H1 (cell line): ENCODE results near the gene ACE. TPM values are rescaled to one million over a fixed set of nuclear protein-coding genes. Genes with fewer than 3 reads are reported as not detected.

Experiments
- CTCF ChIA-PET: fragments of 300-600 bp; sonication (Branson Sonifier 250); formaldehyde crosslinking; loops from one replicate; lab custom pipeline; 2021; ENCODE audit not compliant: partially characterized antibody; lab: Charles Lee
- POLR2A ChIA-PET: fragments of 300-600 bp; sonication (Branson Sonifier 250); formaldehyde crosslinking; loops from one replicate; lab custom pipeline; 2021; ENCODE audit warnings: inconsistent platforms; ENCODE audit not compliant: partially characterized antibody; lab: Charles Lee
- DNase-seq, 2 experiments: peaks; one replicate each; pipeline versions ENCODE4 v3.0.0 to v3.0.0-alpha.2; 2010 to 2022; ENCODE audit warnings: low spot score in 2 of 2, low read depth in 1 of 2, mixed read lengths in 1 of 2
- FAIRE-seq: peaks from 2 replicates; lab custom pipeline; 2011; peaks lifted over from hg19 to GRCh38; lab: Jason Lieb, UNC
- H2AFZ ChIP-seq: 2 replicates; pipeline ENCODE4 v1.8.1; 2012; ENCODE audit warnings: low read length, inconsistent platforms
- H2AK5ac ChIP-seq: 2 replicates; pipeline ENCODE4 v1.6.1; 2013; ENCODE audit warnings: low read depth, low read length
- H2BK120ac ChIP-seq: replicated peaks from 2 replicates; pipeline ENCODE3; 2013; ENCODE audit warnings: low read depth, low read length, inconsistent platforms
- H2BK12ac ChIP-seq: 2 replicates; pipeline ENCODE4 v1.6.1; 2013; ENCODE audit warnings: low read depth, low read length
- H2BK15ac ChIP-seq: 2 replicates; pipeline ENCODE4 v1.6.1; 2013; ENCODE audit warnings: low read length
- H2BK20ac ChIP-seq: 2 replicates; pipeline ENCODE4 v1.6.1; 2013; ENCODE audit warnings: low read length
- H2BK5ac ChIP-seq: 2 replicates; pipeline ENCODE4 v1.6.1; 2013; ENCODE audit warnings: low read depth, low read length
- H3K14ac ChIP-seq: 2 replicates; pipeline ENCODE4 v1.6.1; 2013; ENCODE audit warnings: inconsistent platforms; ENCODE audit not compliant: insufficient read length
- H3K18ac ChIP-seq: 2 replicates; pipeline ENCODE4 v1.6.1; 2013; ENCODE audit warnings: low read length; ENCODE audit errors: extremely low read depth
- H3K23ac ChIP-seq: 2 replicates; pipeline ENCODE4 v1.6.1; 2013; ENCODE audit warnings: inconsistent platforms; ENCODE audit not compliant: insufficient read length
- H3K23me2 ChIP-seq: 2 replicates; pipeline ENCODE4 v1.6.1; 2013; ENCODE audit warnings: low read depth, low read length
- H3K27ac ChIP-seq: 2 replicates; pipeline ENCODE4 v1.6.1; 2011; ENCODE audit warnings: low read depth, low read length, inconsistent platforms
- H3K27me3 ChIP-seq, 4 experiments: replicated peaks in 1 of 4; 1 replicate in 1 of 4; 2 replicates in 3 of 4; pipeline versions ENCODE4 v1.6.1 to v1.8.1; 2011 to 2013; ENCODE audit warnings: low read length in 3 of 4, mild to moderate bottlenecking in 3 of 4, inconsistent platforms in 2 of 4, mixed read lengths in 2 of 4, moderate library complexity in 1 of 4; ENCODE audit not compliant: control insufficient read depth in 3 of 4, insufficient read depth in 3 of 4; ENCODE audit errors: extremely low read depth in 1 of 4
- H3K36me3 ChIP-seq, 4 experiments: 2 replicates each; pipeline versions ENCODE4 v1.6.1 to v1.8.1; 2011 to 2013; ENCODE audit warnings: mild to moderate bottlenecking in 4 of 4, low read length in 3 of 4, moderate library complexity in 2 of 4, control low read depth in 1 of 4, inconsistent platforms in 1 of 4; ENCODE audit not compliant: insufficient read depth in 4 of 4, control insufficient read depth in 2 of 4
- H3K4ac ChIP-seq: replicated peaks from 2 replicates; pipeline ENCODE3; 2013; ENCODE audit warnings: low read length, low read depth, mixed read lengths, inconsistent platforms; ENCODE audit not compliant: insufficient read length
- H3K4me1 ChIP-seq, 4 experiments: replicated peaks in 1 of 4; 1 replicate in 1 of 4; 2 replicates in 3 of 4; pipeline versions ENCODE4 v1.6.1 to v1.8.1; 2011 to 2013; ENCODE audit warnings: low read length in 3 of 4, inconsistent platforms in 2 of 4, mixed read lengths in 1 of 4; ENCODE audit not compliant: insufficient read depth in 4 of 4, control insufficient read depth in 3 of 4
- H3K4me2 ChIP-seq, 2 experiments: 2 replicates each; pipeline versions ENCODE4 v1.6.1 to v1.8.1; 2011 to 2013; ENCODE audit warnings: low read depth in 2 of 2, low read length in 2 of 2, control low read depth in 1 of 2, inconsistent platforms in 1 of 2, mild to moderate bottlenecking in 1 of 2; ENCODE audit not compliant: insufficient read depth in 1 of 2
- H3K4me3 ChIP-seq, 4 experiments: fragments of 200-600, 300-600 bp in 1 of 4; sonication (generic), shearing (Covaris generic), sonication (Bioruptor Twin) in 1 of 4; 2 replicates each; pipeline versions ENCODE4 v1.5.1 to v1.8.1; 2011 to 2016; ENCODE audit warnings: low read length in 4 of 4, low read depth in 3 of 4, control low read depth in 2 of 4, inconsistent platforms in 2 of 4, mild to moderate bottlenecking in 2 of 4, mixed read lengths in 1 of 4, moderate library complexity in 1 of 4; ENCODE audit not compliant: insufficient read depth in 2 of 4; ENCODE audit errors: extremely low read depth in 1 of 4
- H3K56ac ChIP-seq: replicated peaks from 2 replicates; pipeline ENCODE3; 2013; ENCODE audit warnings: low read depth, mild to moderate bottlenecking, mixed read lengths, low read length, inconsistent platforms; ENCODE audit not compliant: insufficient read length
- H3K79me1 ChIP-seq: 2 replicates; pipeline ENCODE4 v1.6.1; 2013; ENCODE audit warnings: low read depth, low read length, control low read depth
- H3K79me2 ChIP-seq, 2 experiments: 2 replicates each; pipeline versions ENCODE4 v1.6.1 to v1.8.1; 2012 to 2013; ENCODE audit warnings: low read length in 2 of 2, mild to moderate bottlenecking in 2 of 2, inconsistent platforms in 1 of 2; ENCODE audit not compliant: insufficient read depth in 2 of 2, control insufficient read depth in 1 of 2
- H3K9ac ChIP-seq, 4 experiments: replicated peaks in 1 of 4; 1 replicate in 1 of 4; 2 replicates in 3 of 4; pipeline versions ENCODE4 v1.6.1 to v1.8.1; 2011 to 2013; ENCODE audit warnings: low read depth in 3 of 4, low read length in 3 of 4, control low read depth in 2 of 4, mild to moderate bottlenecking in 2 of 4, moderate library complexity in 2 of 4, inconsistent platforms in 1 of 4; ENCODE audit errors: extremely low read depth in 1 of 4
- H3K9me3 ChIP-seq, 2 experiments: 2 replicates each; pipeline versions ENCODE4 v1.6.1 to v1.8.1; 2012 to 2013; ENCODE audit warnings: mild to moderate bottlenecking in 2 of 2, moderate library complexity in 2 of 2, control low read depth in 1 of 2, inconsistent platforms in 1 of 2, low read depth in 1 of 2, low read length in 1 of 2, mixed read lengths in 1 of 2; ENCODE audit not compliant: insufficient read depth in 2 of 2
- H4K20me1 ChIP-seq, 2 experiments: replicated peaks in 1 of 2; 2 replicates each; pipeline versions ENCODE3 to v1.8.1; 2011 to 2013; ENCODE audit warnings: inconsistent platforms in 2 of 2, low read length in 2 of 2, mild to moderate bottlenecking in 1 of 2; ENCODE audit not compliant: insufficient read depth in 2 of 2, control insufficient read depth in 1 of 2
- H4K5ac ChIP-seq: 2 replicates; pipeline ENCODE4 v1.6.1; 2013; ENCODE audit warnings: low read length, low read depth, mixed read lengths, inconsistent platforms; ENCODE audit not compliant: insufficient read length
- H4K8ac ChIP-seq: 2 replicates; pipeline ENCODE4 v1.8.0; 2013; ENCODE audit warnings: mild to moderate bottlenecking, moderate library complexity, low read length, inconsistent platforms; ENCODE audit not compliant: insufficient read depth; ENCODE audit errors: extremely low read depth
- H4K91ac ChIP-seq: replicated peaks from 2 replicates; pipeline ENCODE3; 2013; ENCODE audit warnings: low read length, mixed read lengths, inconsistent platforms; ENCODE audit not compliant: insufficient read length
- ATF3 ChIP-seq: IDR thresholded peaks from 2 replicates; pipeline ENCODE4 v1.6.1; 2011; ENCODE audit warnings: low read depth, mild to moderate bottlenecking, low read length; ENCODE audit not compliant: insufficient read depth
- EGR1 ChIP-seq: IDR thresholded peaks from 2 replicates; pipeline ENCODE4 v1.6.1; 2011; ENCODE audit warnings: low read depth, low read length, borderline replicate concordance
- HDAC2 ChIP-seq, 2 experiments: fragments of 300-600 bp in 1 of 2; sonication (generic) in 1 of 2; IDR thresholded peaks; 2 replicates each; pipeline ENCODE4 v1.6.1; 2011 to 2012; ENCODE audit warnings: low read depth in 2 of 2, low read length in 2 of 2, mild to moderate bottlenecking in 2 of 2, moderate library complexity in 2 of 2, borderline replicate concordance in 1 of 2, inconsistent platforms in 1 of 2
- HDAC6 ChIP-seq: IDR thresholded peaks from one replicate; pipeline ENCODE4 v1.7.1; 2012; ENCODE audit warnings: low read depth, mild to moderate bottlenecking, inconsistent platforms, low read length, moderate library complexity
- KDM1A ChIP-seq: fragments of 200-600, 300-600 bp; sonication (generic); IDR thresholded peaks from 2 replicates; pipeline ENCODE4 v1.7.1; 2016; ENCODE audit warnings: mild to moderate bottlenecking, low read length, borderline replicate concordance
- NANOG ChIP-seq: IDR thresholded peaks from 2 replicates; pipeline ENCODE4 v1.6.1; 2011; ENCODE audit warnings: low read length, low read depth, mild to moderate bottlenecking, inconsistent platforms; ENCODE audit not compliant: insufficient read depth, poor library complexity, severe bottlenecking
- RAD21 ChIP-seq, 2 experiments: IDR thresholded peaks in 1 of 2; conservative IDR thresholded peaks in 1 of 2; 2 replicates each; pipeline ENCODE4 v1.6.1; 2011; ENCODE audit warnings: low read depth in 2 of 2, low read length in 2 of 2, improper control_type of control experiment in 1 of 2, inconsistent platforms in 1 of 2, mild to moderate bottlenecking in 1 of 2, moderate library complexity in 1 of 2
- TAF1 ChIP-seq: IDR thresholded peaks from 2 replicates; pipeline ENCODE4 v1.6.1; 2011; ENCODE audit warnings: mild to moderate bottlenecking, low read depth, low read length
- TBP ChIP-seq: IDR thresholded peaks from 2 replicates; pipeline ENCODE4 v1.6.1; 2011; ENCODE audit warnings: low read depth, low read length, improper control_type of control experiment
- ZNF274 ChIP-seq: IDR thresholded peaks from 2 replicates; pipeline ENCODE4 v1.7.0; 2012; ENCODE audit warnings: low read length, borderline replicate concordance; ENCODE audit errors: extremely low read depth
- WGBS, 2 experiments: shearing (Covaris generic) in 1 of 2; methylation state at CpG; one replicate each; pipeline versions ENCODE4 v1.1.6 to v1.1.7; 2013 to 2015; ENCODE audit warnings: low lambda C conversion rate in 2 of 2, mixed read lengths in 2 of 2, inconsistent platforms in 1 of 2, low coverage in 1 of 2, missing lambda C conversion rate in 1 of 2; ENCODE audit not compliant: insufficient replicate concordance in 2 of 2, insufficient coverage in 1 of 2, insufficient read length in 1 of 2; ENCODE audit errors: extremely low coverage in 1 of 2, missing lambda C conversion rate in 1 of 2; 5-methylcytosine and 5-hydroxymethylcytosine counted together
- polyA plus RNA-seq, 7 experiments: library from polyadenylated mRNA; depleted of rRNA in 3 of 7; stranded (reverse) in 5 of 7; unstranded in 2 of 7; fragments of >200 nt in 5 of 7; fragments of 200-250 nt in 2 of 7; gene quantifications; 1 replicate in 5 of 7; 2 replicates in 1 of 7; 4 replicates in 1 of 7; pipeline versions ENCODE4 v1.2.1 to v1.2.3, GENCODE V29; 2011 to 2013; ENCODE audit warnings: missing spikeins in 2 of 7, mixed read lengths in 2 of 7
- total RNA-seq: library from RNA; stranded (reverse); fragmentation: NEBNext Ultra II Directional; extraction: Animal tissue kit (Norgen Biotek cat#: 25700); gene quantifications from 2 replicates; pipeline ENCODE4 v1.2.1, GENCODE V29; 2021

Gene ACE
- total and polyA plus RNA-seq, 2 of the 8 experiments (the other 6 are each of a cell fraction or from before 2014, with no cell fraction given): 2.5 to 5.5 TPM

- H3K27me3 ChIP-seq: no peaks in the 10 kb centered on the region
- H2BK5ac ChIP-seq: no peak overlapping the region
- no peak overlapping the region for H3K4ac ChIP-seq
- DNase-seq: no peak
- peaks cover 2 to 12% of the 10 kb centered on the region in 2 experiments for H3K79me2 ChIP-seq
- no peak overlapping the region for H4K8ac ChIP-seq
- H4K91ac ChIP-seq: no peak overlapping the region
- no peak overlapping the region for H2BK15ac ChIP-seq
- H4K5ac ChIP-seq: no peak overlapping the region
- peaks cover 0 to 2% of the 10 kb centered on the region in 2 experiments for H4K20me1 ChIP-seq
- no peak overlapping the region for H2BK120ac ChIP-seq
- H2AFZ ChIP-seq: no peak overlapping the region
- H3K56ac ChIP-seq: no peak overlapping the region
- H2BK12ac ChIP-seq: no peak overlapping the region
- no peak overlapping the region for H3K27ac ChIP-seq
- ChIA-PET POLR2A (no interaction called here), CTCF (interaction anchor here (1.1 kb wide), 1 partner anchor 9 kb away, joined by 3 read pairs; no protein-coding TSS in a partner anchor)
- no peak for FAIRE-seq
- H3K79me1 ChIP-seq: peaks cover 2% of the 10 kb centered on the region; the same call in 1 of the 2 replicates
- no peaks in the 10 kb centered on the region for H3K36me3 ChIP-seq
- no peak overlapping the region for H3K18ac ChIP-seq
- H3K14ac ChIP-seq: no peak overlapping the region
- no peak overlapping the region for H2AK5ac ChIP-seq
- H3K4me1 ChIP-seq: peaks cover 0 to 9% (median 5%) of the 10 kb centered on the region in 4 experiments; a peak in 5 of 7 replicates
- no peak overlapping the region for H2BK20ac ChIP-seq
- no peak overlapping the region for H3K4me3 ChIP-seq
- H3K23me2 ChIP-seq: peaks cover 11% of the 10 kb centered on the region; the same call in 1 of the 2 replicates
- no peaks in the 10 kb centered on the region for H3K9me3 ChIP-seq
- H3K23ac ChIP-seq: no peak overlapping the region
- WGBS, 2 experiments: 71% methylated on average over 5 of the region's 5 CpGs; no CpG with 5 or more reads in 1 of the 2 experiments
- no peak overlapping the region for H3K9ac ChIP-seq
- H3K4me2 ChIP-seq: no peak overlapping the region
- TF ChIP-seq KDM1A: no peak
- TF ChIP-seq ATF3: no peak
- TF ChIP-seq HDAC6: no peak
- TF ChIP-seq NANOG: no peak
- TF ChIP-seq HDAC2 (IDR thresholded peaks at IDR 0.05; ENCODE audit: borderline replicate concordance in 1 of 2, low read depth in 2 of 2, low read length in 2 of 2): no peak
- no peak for TF ChIP-seq ZNF274
- no peak for TF ChIP-seq TAF1
- TF ChIP-seq EGR1: no peak
- no peak for TF ChIP-seq RAD21 (IDR thresholded peaks at IDR 0.05 in 1 of 2, conservative IDR thresholded peaks at IDR 0.05 in 1 of 2; ENCODE audit: low read depth in 2 of 2, low read length in 2 of 2)
- TF ChIP-seq TBP: no peak
Observed at GRCh38 chr17:63547083-63547523, 70.2 kb downstream of the ACE start.
